T-cell (primary cell): Measurements from ENCODE around the gene PHF2. TPM values are rescaled to one million over a fixed set of nuclear protein-coding genes. Genes with fewer than 3 reads are reported as not detected.

Experiments
- ATAC-seq, 4 experiments: fragments of 200-7000 bp in 3 of 4; fragments of 150-1000 bp in 1 of 4; cut with Tn5 transposase; replicated peaks in 1 of 4; 1 replicate in 3 of 4; 2 replicates in 1 of 4; pipeline ENCODE4 v1.10.0; 2021; ENCODE audit warnings: moderate library complexity in 3 of 4, mild to moderate bottlenecking in 2 of 4, moderate number of reproducible peaks in 1 of 4
- CTCF ChIA-PET, 2 donors: fragments of 300-600 bp; sonication (Branson Sonifier 250); formaldehyde crosslinking; loops; one replicate each; lab custom pipeline; 2022; ENCODE audit warnings: antibody characterized with exemption in 2 of 2; lab: Charles Lee
- POLR2A ChIA-PET, 2 donors: fragments of 300-600 bp; sonication (Branson Sonifier 250); formaldehyde crosslinking; loops; one replicate each; lab custom pipeline; 2022; ENCODE audit warnings: antibody characterized with exemption in 2 of 2; lab: Charles Lee
- DNase-seq, 35 experiments: peaks; one replicate each; pipeline versions ENCODE4 v3.0.0 to v3.0.0-alpha.2; 2013 to 2023
- H3K27ac ChIP-seq: one replicate; pipeline ENCODE4 v1.5.1; 2013; ENCODE audit warnings: low read length
- H3K27me3 ChIP-seq, 2 experiments: replicated peaks in 1 of 2; 1 replicate in 1 of 2; 2 replicates in 1 of 2; pipeline versions ENCODE4 v1.6.1 to v1.7.0; 2013; ENCODE audit warnings: low read length in 1 of 2, mixed read lengths in 1 of 2; ENCODE audit not compliant: control insufficient read depth in 2 of 2, insufficient read depth in 2 of 2; ENCODE audit errors: extremely low read depth in 1 of 2
- H3K36me3 ChIP-seq, 2 donors: 1 replicate in 1 of 2; 2 replicates in 1 of 2; pipeline versions ENCODE4 v1.6.1 to v1.7.0; 2013; ENCODE audit warnings: low read length in 1 of 2; ENCODE audit not compliant: control insufficient read depth in 2 of 2, insufficient read depth in 1 of 2; ENCODE audit errors: extremely low read depth in 1 of 2
- H3K4me1 ChIP-seq, 2 experiments: 1 replicate in 1 of 2; 2 replicates in 1 of 2; pipeline versions ENCODE4 v1.6.1 to v1.7.0; 2013; ENCODE audit warnings: low read length in 2 of 2, mixed read lengths in 1 of 2; ENCODE audit not compliant: insufficient read depth in 2 of 2, control insufficient read depth in 1 of 2; ENCODE audit errors: extremely low read depth in 1 of 2
- H3K4me3 ChIP-seq, 2 donors: 1 replicate in 1 of 2; 2 replicates in 1 of 2; pipeline versions ENCODE4 v1.5.1 to v1.7.0; 2013; ENCODE audit warnings: mild to moderate bottlenecking in 2 of 2, low read length in 1 of 2, moderate library complexity in 1 of 2; ENCODE audit not compliant: control insufficient read depth in 1 of 2; ENCODE audit errors: extremely low read depth in 1 of 2
- H3K9me3 ChIP-seq: 2 replicates; pipeline ENCODE4 v1.7.0; 2013
- H3K27ac Mint-ChIP-seq, 2 donors: one replicate each; pipeline ENCODE4 v1.8.0; 2020 to 2021; ENCODE audit warnings: mild to moderate bottlenecking in 2 of 2, mixed read lengths in 2 of 2
- H3K27me3 Mint-ChIP-seq, 2 donors: one replicate each; pipeline ENCODE4 v1.8.0; 2021 to 2022; ENCODE audit warnings: mixed read lengths in 2 of 2
- H3K36me3 Mint-ChIP-seq: one replicate; pipeline ENCODE4 v1.8.0; 2021; ENCODE audit warnings: mixed read lengths
- H3K4me1 Mint-ChIP-seq, 3 donors: one replicate each; pipeline ENCODE4 v1.8.0; 2020 to 2022; ENCODE audit warnings: mixed read lengths in 3 of 3, mild to moderate bottlenecking in 1 of 3
- H3K4me3 Mint-ChIP-seq, 3 donors: one replicate each; pipeline ENCODE4 v1.8.0; 2020 to 2022; ENCODE audit warnings: mild to moderate bottlenecking in 3 of 3, mixed read lengths in 3 of 3, moderate library complexity in 3 of 3
- H3K9me3 Mint-ChIP-seq, 3 donors: one replicate each; pipeline ENCODE4 v1.8.0; 2020 to 2022; ENCODE audit warnings: mixed read lengths in 3 of 3
- WGBS: methylation state at CpG from one replicate; pipeline ENCODE4 v1.1.5; 2013; ENCODE audit warnings: missing lambda C conversion rate; ENCODE audit not compliant: insufficient coverage; 5-methylcytosine and 5-hydroxymethylcytosine counted together
- total RNA-seq, 35 experiments: library from RNA in 6 of 35; stranded (reverse) in 6 of 35; fragments of 120-200 nt in 1 of 35; gene quantifications; one replicate each; pipeline versions ENCODE4 v1.2.1 to v1.2.4 and lab custom pipeline; 2013 to 2026

Gene PHF2
- total RNA-seq, 5 donors from 2014 or later (not counting 1 experiment from before 2014, with no cell fraction given): 24.6 to 38.5 (median 34.6) TPM

DNA sequence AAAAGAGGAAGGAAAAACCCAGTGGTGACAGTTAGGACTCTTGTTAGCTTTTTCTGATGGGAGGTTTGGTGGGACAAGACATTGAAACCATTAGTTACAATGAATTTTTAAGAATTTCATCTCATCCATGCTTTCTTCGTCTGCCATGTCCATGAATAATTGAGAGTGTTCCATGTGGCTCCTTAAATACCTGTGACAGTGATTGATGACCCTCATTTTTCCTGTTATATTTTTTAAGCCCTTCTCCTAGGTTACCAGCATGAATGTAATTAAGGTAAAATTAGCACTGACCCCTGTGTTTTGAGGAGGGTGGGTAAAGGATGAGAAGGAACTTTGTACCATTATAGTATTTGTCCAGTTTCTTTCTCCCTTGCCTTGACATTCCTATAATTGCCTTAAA is 23.5 kb upstream of the PHF2 start:
- Mint-ChIP-seq H3K27me3 (no peaks in the 10 kb centered on the region), H3K27ac (peak overlapping the region in 1 of 2 donors; percentile 22), H3K4me1 (no peaks in the 10 kb centered on the region), H3K9me3 (no peaks in the 10 kb centered on the region), H3K4me3 (no peak overlapping the region), H3K36me3 (peaks cover 46% of the 10 kb centered on the region)
- DNase-seq (no peak), ATAC-seq (no peak)
- H3K36me3 ChIP-seq: peaks cover 15 to 68% of the 10 kb centered on the region in 2 donors
- no peaks in the 10 kb centered on the region for H3K27me3 ChIP-seq
- WGBS: no CpG with 5 or more reads among the region's 1 CpG
- no peak overlapping the region for H3K27ac ChIP-seq
- no peaks in the 10 kb centered on the region for H3K9me3 ChIP-seq
- ChIA-PET CTCF (interaction anchor here in 1 of 2 donors (1.7 kb wide), 1 partner anchor 13 kb away, joined by 10 read pairs; no protein-coding TSS in a partner anchor), POLR2A (no interaction called here)
- H3K4me3 ChIP-seq: no peak overlapping the region
- H3K4me1 ChIP-seq: no peaks in the 10 kb centered on the region

DNA sequence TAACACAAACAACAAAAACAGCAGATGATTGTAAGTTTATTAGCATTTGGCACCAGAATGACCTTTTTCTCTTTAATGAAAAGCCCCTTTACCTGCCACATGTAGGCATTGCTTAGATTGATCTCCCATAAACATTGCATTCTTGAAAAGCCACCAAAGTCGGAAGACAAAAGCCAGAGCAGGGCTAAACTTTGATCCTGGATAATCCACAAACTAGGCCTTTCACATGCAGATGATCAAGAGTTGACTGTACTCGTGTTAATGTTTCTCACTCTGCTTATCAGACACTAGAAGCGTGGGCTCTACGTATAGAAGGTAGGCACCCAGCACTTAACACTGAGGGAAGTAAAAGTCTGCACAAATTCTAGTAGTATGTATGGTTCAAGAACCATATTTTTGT is 21.0 kb upstream of the PHF2 start:
- Histone ChIP-seq H3K27ac (no peak overlapping the region), H3K4me3 (no peak overlapping the region), H3K9me3 (no peaks in the 10 kb centered on the region), H3K27me3 (no peaks in the 10 kb centered on the region), H3K4me1 (no peaks in the 10 kb centered on the region), H3K36me3 (peaks cover 16 to 79% of the 10 kb centered on the region in 2 donors)
- ATAC-seq (no peak), DNase-seq (no peak)
- WGBS: 92% methylated on average over 1 of the region's 4 CpGs
- Mint-ChIP-seq H3K27ac (no peak overlapping the region), H3K9me3 (no peaks in the 10 kb centered on the region), H3K4me1 (no peaks in the 10 kb centered on the region), H3K27me3 (no peaks in the 10 kb centered on the region), H3K36me3 (peaks cover 54% of the 10 kb centered on the region), H3K4me3 (no peak overlapping the region)
- ChIA-PET CTCF (interaction anchor here in 1 of 2 donors (0.6 kb wide), 1 partner anchor 56 kb away, joined by 3 read pairs; no protein-coding TSS in a partner anchor), POLR2A (no interaction called here)

DNA sequence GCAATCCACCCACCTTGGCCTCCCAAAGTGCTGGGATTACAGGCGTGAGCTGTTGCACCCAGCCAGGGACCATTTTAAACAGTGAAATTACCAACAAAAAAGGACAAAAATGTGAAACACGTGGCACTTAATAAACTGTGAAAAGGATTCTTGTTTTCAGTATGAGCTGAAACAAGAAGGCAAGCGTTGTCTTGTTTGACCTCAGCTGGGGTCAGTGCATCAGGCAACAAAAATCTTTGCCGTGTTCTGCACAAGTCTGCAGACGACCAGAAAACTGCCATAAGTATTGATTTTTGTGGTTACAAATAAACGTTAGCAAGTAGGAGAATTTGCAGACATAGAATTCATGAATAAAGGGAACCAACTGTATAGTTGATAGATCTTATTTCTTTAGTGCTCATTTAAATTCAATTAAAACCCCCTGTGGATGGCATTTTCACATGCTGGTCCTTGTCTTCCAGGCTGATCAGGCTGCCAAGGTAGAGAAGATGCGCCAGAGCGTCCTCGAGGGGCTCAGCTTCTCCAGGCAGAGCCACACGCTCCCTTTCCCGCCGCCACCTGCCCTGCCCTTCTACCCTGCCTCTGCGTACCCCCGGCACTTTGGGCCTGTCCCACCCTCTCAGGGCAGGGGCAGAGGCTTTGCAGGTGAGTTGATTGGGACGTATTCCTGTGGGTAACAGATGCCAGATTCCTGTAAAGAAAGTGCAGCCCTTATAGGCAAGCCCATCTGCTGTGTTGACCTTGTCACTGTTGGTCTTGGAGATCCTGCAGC is 18.8 kb upstream of the PHF2 start:
- no peak for ATAC-seq
- Mint-ChIP-seq H3K4me3 (no peak overlapping the region), H3K9me3 (no peaks in the 10 kb centered on the region), H3K4me1 (no peaks in the 10 kb centered on the region), H3K27ac (no peak overlapping the region), H3K27me3 (no peaks in the 10 kb centered on the region), H3K36me3 (peaks cover 48% of the 10 kb centered on the region)
- Histone ChIP-seq H3K4me1 (no peaks in the 10 kb centered on the region), H3K9me3 (no peaks in the 10 kb centered on the region), H3K4me3 (no peak overlapping the region), H3K27ac (no peak overlapping the region), H3K27me3 (no peaks in the 10 kb centered on the region), H3K36me3 (peaks cover 22 to 78% of the 10 kb centered on the region in 2 donors)
- no peak for DNase-seq
- 96% methylated on average over 11 of the region's 15 CpGs for WGBS
- POLR2A ChIA-PET: no interaction called here
- CTCF ChIA-PET: interaction anchor here in 1 of 2 donors (0.7 to 1.0 kb wide), 3 partner anchors 8 to 613 kb away, joined by 3 to 5 read pairs (median 3); no protein-coding TSS in a partner anchor

DNA sequence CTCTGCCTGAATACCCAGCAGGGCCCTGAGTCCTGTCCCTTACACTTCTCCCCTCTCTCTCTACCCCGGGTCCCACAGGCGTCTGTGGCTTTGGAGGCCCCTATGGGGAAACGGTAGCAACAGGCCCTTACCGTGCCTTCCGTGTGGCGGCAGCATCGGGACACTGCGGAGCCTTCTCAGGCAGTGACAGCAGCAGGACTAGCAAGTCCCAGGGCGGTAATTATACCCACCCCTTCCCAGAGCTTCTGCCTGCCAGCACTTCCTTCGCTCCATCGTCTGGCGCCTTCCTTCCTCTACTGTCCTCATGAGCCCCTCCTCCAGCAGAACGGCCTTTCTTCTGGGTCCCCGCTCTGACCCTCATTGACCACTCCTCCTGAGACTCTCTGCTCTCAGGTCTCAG is 17.9 kb upstream of the PHF2 start:
- Histone ChIP-seq H3K27ac (no peak overlapping the region), H3K9me3 (no peaks in the 10 kb centered on the region), H3K4me1 (no peaks in the 10 kb centered on the region), H3K27me3 (no peaks in the 10 kb centered on the region), H3K36me3 (peaks cover 30 to 80% of the 10 kb centered on the region in 2 donors), H3K4me3 (no peak overlapping the region)
- DNase-seq: no peak
- peaks cover 48% of the 10 kb centered on the region for H3K36me3 Mint-ChIP-seq
- POLR2A ChIA-PET: no interaction called here
- peak overlapping the region in 1 of 2 donors; percentile 39 for H3K27ac Mint-ChIP-seq
- WGBS: 97% methylated on average over 14 of the region's 14 CpGs
- H3K4me1 Mint-ChIP-seq: no peaks in the 10 kb centered on the region
- no peaks in the 10 kb centered on the region for H3K9me3 Mint-ChIP-seq
- H3K4me3 Mint-ChIP-seq: no peak overlapping the region
- CTCF ChIA-PET: interaction anchor here in 1 of 2 donors (1.0 kb wide), 1 partner anchor 8 kb away, joined by 3 read pairs; no protein-coding TSS in a partner anchor
- no peaks in the 10 kb centered on the region for H3K27me3 Mint-ChIP-seq
- ATAC-seq: no peak

DNA sequence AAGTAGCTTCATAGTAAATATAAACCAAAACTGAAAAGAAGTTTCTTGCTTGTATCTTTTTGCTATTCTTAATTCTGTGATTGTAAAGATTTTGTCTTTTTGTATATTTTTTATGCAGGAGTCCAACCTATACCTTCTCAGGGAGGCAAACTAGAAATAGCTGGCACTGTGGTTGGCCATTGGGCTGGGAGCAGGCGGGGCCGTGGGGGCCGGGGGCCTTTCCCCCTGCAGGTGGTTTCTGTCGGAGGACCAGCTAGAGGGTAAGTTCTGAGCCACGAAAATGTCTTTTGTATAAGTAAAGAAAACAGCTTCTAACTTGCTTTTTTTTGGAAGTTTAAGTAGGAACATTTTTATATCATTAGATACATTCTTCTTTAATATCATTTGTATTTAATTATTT is 15.4 kb upstream of the PHF2 start:
- POLR2A ChIA-PET: no interaction called here
- Mint-ChIP-seq H3K4me3 (no peak overlapping the region), H3K27ac (no peak overlapping the region), H3K4me1 (peaks cover 5 to 10% (median 6%) of the 10 kb centered on the region in 3 donors), H3K27me3 (no peaks in the 10 kb centered on the region), H3K9me3 (no peaks in the 10 kb centered on the region), H3K36me3 (peaks cover 47% of the 10 kb centered on the region)
- whole genome bisulfite sequencing: no CpG with 5 or more reads among the region's 5 CpGs
- no peak overlapping the region for H3K4me3 ChIP-seq
- no peaks in the 10 kb centered on the region for H3K9me3 ChIP-seq
- DNase-seq: no peak
- no peak for ATAC-seq
- H3K27ac ChIP-seq: no peak overlapping the region
- peaks cover 29 to 68% of the 10 kb centered on the region in 2 donors for H3K36me3 ChIP-seq
- no peaks in the 10 kb centered on the region for H3K27me3 ChIP-seq
- no peaks in the 10 kb centered on the region for H3K4me1 ChIP-seq
- CTCF ChIA-PET: interaction anchor here (0.6 to 0.7 kb wide), 2 partner anchors 574 to 604 kb away, joined by 3 to 5 read pairs; no protein-coding TSS in a partner anchor

DNA sequence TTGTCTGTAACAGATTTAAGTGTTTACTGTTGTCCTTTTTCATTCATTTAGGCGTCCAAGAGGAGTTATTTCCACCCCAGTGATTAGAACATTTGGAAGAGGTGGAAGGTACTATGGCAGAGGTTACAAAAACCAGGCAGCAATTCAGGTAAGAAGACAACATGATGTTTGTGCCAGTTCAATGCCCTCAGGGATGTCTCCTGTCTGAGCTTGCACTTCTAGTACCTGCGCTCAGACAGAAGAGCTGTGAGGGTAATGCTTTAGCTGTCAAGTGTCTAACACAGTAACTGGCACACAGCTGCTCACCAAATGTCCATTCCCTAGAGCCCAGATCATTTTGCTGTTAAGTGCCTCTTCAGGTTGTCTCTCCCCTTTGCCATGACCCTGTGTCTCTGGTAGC is 14.2 kb upstream of the PHF2 start:
- Mint-ChIP-seq H3K9me3 (no peaks in the 10 kb centered on the region), H3K4me1 (peaks cover 11 to 16% (median 12%) of the 10 kb centered on the region in 3 donors), H3K36me3 (peaks cover 43% of the 10 kb centered on the region), H3K27ac (no peak overlapping the region), H3K27me3 (no peaks in the 10 kb centered on the region), H3K4me3 (no peak overlapping the region)
- Histone ChIP-seq H3K4me1 (peaks cover 0 to 7% of the 10 kb centered on the region in 2 experiments), H3K27ac (no peak overlapping the region), H3K36me3 (peaks cover 29 to 58% of the 10 kb centered on the region in 2 donors), H3K27me3 (no peaks in the 10 kb centered on the region), H3K4me3 (no peak overlapping the region), H3K9me3 (no peaks in the 10 kb centered on the region)
- ATAC-seq: no peak
- WGBS: no CpG with 5 or more reads among the region's 2 CpGs
- ChIA-PET CTCF (interaction anchor here in 1 of 2 donors (0.7 kb wide), 2 partner anchors 355 to 1593 kb away, joined by 4 to 8 read pairs; no protein-coding TSS in a partner anchor), POLR2A (no interaction called here)
- DNase-seq: no peak
